ENCODE results near the gene RPS6KA5.

The RPS6KA5 gene

DNA sequence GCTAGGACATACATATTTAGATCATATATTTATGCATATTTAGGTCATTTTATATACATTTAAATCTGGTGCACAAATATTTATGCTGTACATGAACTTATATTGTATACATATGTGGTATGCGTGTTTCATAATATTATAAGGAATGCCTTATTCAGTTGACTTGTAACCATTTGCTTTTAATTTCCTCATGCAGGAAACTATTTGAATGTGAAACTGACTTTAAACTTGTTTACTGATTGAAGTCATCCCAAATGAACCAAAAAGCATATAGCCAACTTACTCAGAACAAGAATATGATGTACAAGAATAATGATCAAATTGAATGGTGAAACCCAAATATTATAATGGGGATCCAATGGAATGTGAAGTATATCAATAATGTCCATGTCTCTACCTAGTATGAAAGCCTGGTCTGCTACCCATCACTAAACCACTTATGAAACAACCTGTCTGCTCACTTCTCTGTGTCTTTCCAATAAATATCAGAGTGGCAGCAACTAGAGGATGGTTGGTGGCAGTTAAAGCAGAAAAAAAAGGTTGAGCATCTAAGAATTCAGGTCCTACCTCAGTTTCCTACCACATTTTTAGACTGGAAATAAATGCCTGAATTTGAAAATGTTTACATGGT, 38.3 kb downstream of the RPS6KA5 start:
- no peak for DNase-seq

DNA sequence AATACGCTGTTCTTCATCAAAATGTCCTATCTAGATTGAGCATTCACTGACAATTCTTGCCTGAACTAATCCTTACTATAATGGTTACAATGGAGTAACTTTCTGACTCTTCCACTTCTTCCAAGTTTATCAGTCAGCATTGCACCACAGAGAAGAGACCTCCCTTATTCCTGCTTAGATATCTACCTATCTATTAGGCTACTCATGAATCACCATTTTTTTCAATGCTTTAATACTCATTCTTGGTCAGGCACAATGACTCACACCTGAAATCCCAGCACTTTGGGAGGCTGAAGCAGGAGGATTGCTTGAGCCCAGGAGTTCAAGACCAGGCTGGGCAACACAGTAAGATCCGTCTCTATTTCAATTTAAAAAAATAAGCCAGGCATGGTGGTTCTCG, 39.3 kb downstream of the RPS6KA5 start:
- DNase-seq: no peak

DNA sequence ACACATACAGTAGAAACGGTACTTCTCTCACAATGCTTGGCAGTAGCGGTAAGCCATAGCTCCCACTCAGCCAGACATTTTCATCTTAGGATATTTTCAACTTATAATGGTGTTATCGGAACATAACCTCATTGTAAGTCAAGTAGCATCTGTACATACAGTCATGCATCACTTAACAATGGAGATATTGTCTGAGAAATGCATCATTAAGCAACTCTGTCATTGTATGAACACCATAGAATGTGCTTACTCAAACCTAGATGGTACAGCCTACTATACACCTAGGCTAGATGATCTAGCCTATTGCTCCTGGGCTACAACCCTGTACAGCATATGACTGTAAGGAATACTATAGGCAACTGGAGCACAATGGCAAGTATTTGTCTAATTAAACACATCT, 40.8 kb downstream of the RPS6KA5 start:
- no peak for DNase-seq

DNA sequence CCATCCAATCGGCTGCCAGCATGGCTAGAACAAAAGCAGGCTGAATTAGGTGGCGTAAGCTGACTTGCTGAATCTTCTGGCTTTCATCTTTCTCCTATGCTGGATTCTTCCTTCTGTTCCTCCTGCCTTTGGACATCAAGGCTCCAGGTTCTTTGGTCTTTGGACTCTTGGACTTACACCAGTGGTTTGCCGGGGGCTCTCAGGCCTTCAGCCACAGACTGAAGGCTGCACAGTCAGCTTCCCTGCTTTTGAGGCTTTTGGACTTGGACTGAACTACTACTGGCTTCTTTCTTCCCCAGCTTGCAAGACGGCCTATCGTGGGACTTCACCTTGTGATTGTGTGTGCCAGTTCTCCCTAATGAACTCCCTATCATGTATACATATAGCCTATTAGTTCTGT, 42.0 kb downstream of the RPS6KA5 start:
- no peak for DNase-seq

DNA sequence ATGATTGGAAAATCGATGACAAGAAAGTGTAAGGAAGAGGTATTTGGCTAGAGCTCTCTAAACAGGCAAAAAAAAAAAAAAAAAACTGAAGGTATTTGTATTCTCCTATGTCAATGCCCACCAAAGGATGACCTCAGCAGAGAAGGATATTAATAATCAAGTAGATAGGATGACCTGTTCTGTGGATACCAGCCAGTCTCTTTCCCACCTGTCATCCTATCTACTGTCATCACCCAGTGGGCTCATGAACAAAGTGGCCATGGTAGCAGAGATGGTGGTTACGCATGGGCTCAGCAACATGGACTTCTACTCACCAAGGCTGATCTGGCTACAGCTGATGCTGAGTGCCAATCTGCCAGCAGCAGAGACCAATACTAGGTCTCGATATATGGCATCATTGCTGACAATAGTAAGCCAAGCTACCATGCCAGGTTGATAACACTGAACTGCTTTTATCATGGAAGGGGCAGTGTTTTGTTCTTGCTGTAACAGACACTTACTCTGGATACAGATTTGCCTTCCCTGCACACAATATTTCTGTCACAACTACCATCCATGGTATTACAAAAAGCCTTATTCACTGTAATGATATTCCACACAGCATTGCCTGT, 43.5 kb downstream of the RPS6KA5 start:
- no peak for DNase-seq

DNA sequence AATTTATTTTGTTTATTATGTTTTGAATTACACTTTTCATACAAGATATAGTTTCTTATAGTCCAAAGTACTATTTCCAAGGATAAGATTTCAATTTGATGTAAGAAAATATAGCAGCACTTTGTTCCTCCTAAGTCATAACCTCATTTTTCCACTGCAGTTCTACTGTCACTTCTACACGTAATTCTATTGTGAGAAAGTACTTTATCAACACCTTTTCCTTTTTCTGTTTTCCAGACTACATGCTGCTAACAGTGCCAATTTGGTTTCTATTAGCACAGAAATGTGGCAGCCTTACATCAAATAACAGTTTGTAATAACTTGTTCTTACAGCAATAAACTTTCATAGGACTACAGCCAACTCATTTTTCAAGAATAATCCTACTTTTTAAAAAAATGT, 45.0 kb downstream of the RPS6KA5 start:
- DNase-seq: no peak

DNA sequence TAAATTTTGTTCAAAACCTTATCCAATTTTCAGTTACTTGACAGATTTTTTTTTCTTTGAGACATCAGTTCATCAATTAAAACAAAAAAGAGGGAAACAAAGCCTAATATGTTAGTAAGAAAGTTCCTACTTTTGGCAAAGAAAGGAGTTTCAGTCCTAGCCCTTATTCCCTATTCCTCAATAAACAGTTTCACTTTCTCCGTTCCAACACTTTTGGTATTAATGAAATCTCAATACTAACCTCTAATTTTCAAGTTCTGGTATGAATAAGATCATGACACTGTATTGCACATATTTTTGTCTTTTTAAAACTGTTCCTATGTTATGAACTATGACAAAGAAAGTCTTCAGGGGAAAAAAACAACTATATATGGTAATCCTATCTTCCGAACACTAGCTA, 48.4 kb downstream of the RPS6KA5 start:
- DNase-seq: no peak

DNA sequence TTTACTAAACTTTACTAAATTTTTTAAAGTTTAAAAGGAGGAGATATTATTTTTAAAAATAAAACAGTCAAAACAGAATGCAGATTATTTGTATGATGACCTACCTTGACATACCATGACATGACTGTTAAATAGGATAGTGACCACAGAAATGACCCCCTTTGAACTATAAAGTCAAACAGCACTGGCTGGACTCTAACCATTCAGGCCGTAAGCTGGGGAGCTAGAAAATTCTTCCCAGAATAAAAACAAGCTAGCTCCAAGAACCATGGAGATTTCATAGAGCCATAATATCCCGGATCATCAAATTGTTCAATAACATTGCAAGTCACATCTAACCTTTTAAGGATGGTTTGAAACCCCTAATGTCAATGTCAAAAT, 50.3 kb downstream of the RPS6KA5 start:
- no peak for DNase-seq

DNA sequence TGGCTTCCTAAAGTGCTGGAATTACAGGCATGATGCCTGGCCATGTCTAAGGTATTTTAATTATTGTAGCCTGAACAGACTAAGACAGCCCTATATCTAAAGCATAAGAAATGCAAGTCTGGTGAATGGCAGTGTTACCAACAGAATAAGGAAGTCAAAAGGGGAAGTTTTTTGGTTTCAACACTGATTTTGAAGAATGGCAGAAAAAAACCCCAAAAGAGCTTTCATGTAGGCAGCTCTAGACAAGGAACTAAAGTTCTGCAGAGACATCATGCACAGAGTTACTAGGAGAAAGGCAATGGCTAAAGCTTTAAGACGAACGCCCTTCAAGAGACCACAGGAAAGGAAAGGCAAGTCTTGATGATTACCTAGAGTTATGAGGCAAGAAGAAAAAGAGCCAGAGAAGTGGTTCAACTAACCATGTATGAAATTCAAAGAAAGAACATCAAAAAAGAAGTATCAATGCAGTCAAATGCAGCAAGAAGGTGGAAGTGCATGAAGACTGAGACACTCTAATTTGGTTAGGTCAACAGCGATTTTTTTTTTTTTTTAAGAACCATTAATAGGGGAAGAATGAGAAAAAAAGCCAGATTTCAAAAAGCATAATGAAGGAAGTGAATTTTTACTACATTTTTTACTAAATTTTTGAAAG, 50.8 kb downstream of the RPS6KA5 start:
- no peak for DNase-seq

DNA sequence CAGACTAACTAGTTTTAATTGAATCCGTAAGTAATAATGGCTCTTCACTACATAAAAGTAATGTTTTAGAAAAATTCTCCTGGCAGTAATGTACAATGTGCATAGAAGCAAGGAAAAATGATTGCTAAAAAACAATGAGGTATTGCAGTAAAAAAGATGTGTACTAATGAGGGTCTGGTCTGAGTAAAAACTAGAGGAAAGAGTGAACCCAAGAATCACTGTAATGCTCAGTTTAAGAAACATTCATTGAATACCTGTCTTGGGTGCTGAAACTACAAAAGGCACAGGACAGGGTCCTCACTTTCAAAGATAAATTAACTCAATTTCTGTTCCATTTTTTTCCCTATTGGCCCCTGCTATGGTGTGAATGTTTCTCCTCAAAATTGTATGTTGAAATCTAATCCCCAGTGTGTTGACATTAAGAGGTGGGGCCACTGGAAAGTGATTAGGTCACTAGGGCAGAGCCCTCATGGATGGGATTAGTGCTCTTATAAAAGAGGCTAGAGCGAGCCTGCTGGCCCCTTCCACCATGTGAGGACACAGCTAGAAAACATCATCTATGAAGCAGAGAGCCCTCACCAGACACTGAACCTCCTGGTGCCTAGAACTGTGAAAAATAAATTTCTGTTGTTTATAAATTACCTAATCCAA, 51.6 kb downstream of the RPS6KA5 start:
- DNase-seq: no peak

DNA sequence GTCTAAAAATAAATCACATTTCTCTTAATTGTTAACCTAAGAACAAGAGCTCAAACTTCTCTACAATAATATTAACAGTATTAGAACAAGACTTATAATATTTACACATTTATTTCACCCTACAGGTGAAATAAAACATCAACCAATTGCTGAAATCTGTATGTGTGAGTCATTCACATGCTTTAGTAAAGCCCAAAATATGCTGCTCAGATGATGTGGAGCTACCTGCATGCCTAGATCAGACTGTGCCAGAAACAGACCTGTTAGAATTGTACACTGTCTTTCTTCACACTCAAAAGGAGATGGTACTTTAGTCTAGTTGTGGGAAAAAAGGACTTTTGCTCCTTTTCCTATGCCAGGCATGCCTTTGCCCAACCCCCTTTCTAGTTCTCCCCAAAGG, 54.7 kb downstream of the RPS6KA5 start:
- no peak for DNase-seq

DNA sequence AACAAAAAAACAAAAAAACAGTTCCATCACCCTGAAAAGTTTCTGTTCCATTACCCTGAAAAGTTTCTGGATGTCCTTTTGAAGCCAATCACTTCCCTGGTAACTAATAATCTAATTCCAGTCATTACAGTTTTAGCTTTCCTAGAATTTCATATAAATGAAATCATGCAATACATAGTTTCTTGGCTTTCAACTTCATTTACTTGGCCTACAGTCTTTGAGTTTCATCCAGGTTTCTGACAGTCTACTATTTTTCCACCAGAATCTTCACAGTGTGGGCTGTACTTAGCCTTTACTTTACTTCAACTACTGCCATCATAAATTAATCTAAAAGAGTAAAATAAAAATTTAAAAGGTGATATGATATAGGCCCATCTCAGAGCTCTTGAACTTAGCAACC, 55.5 kb downstream of the RPS6KA5 start:
- no peak for DNase-seq

DNA sequence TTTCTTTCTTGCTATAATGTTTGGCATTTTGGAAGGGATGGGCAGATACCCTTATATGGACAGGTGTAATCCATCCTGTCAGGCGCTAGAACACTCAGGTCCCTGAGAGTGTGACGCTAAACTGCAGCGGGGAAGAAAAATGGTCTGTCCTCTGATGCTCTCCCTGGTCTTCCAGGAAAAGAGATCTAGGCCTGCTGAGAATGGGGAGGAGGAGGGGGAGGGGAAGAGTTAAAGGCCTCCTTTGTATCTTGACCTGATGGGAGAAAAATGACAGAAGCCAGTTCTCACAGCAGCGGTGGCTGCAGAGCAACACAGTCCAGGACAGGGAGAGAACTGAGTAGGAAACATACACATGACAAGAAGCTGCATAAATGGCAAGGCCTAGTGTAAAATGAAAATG, 61.1 kb downstream of the RPS6KA5 start:
- no peak for DNase-seq

DNA sequence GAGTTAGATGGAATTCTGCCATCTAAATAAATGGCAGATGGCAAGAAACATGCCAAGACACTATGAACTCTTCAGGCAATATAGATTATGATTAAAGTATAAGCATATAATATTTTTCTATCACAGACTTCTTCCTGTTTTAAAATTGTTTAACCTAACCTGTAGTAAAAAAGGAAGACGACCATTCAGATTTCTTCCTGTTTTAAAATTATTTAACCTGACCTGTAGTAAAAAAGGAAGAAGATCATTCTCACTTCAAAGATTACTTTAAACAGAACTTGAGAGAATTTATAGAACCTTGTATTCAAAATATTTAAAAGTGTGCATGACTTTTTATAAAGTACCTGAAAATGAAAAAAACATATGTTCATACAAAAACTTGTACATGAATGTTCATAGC, 63.5 kb downstream of the RPS6KA5 start:
- DNase-seq: no peak

DNA sequence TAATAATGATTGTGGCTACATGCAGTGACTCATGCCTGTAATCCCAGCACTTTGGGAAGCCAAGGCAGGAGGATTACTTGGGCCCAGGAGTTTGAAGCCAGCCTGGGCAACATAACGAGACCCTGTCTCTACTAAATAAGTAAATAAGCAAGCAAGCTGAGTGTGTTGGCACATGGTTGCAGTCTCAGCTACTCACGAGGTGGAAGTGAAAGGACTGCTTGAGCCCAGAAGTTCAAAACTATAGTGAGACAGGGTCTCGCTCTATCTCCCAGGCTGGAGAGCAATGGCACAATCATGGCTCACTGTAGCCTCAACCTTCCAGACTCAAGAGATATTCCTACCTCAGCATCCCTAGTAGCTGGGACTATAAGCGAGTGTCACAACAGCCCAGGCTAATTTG, 64.7 kb downstream of the RPS6KA5 start:
- DNase-seq: no peak

DNA sequence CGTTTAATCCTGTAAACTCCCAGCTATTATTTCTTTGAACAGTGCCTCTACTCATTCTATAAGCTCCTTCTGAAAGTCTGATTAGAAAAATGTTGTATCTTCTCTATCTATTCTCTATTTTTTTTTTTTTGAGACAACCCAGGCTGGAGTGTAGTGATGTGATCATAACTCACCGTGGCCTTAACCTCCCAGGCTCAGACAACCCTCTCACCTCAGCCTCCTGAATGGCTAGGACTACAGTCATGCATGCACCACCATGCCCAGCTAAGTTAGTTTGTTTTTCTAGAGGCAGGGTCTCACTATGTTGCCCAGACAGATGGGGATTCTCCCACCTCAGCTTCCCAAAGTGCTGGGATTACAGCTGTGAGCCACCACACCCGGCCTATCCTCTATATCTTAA, 66.6 kb downstream of the RPS6KA5 start:
- no peak for DNase-seq

DNA sequence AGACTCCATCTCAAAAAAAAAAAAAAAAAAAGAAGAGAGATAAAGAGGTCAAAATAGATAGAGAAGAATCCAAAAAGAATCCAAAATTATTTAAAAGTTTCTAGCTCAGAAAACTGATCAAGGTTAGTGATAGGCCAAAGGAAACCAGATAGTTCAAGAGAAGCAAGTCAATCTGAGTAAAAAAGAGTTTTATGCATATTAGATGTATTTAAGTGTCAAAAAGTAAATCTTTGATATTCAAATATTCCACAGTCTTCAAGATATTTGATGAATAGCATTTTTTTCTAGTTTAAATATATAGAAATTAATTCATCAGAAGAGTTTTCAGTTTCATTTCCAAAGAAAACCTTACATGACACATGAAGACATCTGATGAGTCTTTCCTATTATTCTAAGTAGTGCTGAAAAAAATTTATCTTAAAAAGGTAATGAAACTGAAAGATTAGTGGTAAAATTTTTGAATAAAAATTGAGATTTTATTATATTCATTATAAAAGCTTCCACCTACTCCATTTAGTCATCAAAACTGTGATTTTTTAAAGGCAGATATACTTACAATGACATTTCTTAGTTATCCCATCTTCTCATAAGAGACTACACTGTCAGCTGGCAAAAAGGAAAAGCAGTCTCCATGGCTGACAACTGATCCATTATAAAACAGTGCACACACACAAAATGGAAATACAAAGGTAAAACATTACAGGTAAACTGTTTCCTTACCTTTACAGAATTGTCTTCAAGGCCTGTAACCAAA, 68.6 kb downstream of the RPS6KA5 start:
- DNase-seq: no peak

DNA sequence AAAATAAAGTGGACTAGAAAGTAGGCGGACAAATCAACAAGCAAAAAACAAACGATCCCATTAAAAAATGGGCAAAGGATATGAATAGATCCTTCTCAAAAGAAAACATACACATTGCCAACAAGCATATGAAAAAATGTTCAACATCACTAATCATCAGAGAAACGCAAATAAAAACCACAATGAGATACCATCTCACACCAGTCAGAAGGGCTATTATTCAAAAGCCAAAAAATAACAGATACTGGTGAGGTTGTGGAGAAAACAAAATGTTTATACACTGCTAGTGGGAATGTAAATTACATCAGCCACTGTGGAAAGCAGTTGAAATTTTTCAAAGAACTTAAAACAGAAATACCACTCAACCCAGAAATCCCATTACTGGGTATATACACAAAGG, 70.3 kb downstream of the RPS6KA5 start:
- no peak for DNase-seq

DNA sequence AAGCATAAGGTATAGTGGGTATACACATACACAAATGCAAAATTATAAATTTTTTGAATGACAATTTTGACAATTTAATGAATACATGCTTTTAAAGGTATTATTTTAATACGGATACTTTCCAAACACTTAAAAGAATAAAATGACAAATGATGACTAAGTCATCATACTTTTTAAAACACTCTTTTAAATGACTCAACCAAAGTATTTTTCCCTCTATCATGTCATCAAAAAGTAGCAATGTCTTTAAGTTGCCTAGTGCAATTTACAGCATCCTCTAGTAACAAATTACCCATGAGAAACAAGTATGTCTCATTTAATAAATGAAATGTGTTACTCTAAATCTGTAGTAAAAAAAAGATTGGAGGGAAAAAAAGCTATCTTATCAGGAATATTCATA, 73.3 kb downstream of the RPS6KA5 start:
- DNase-seq: no peak

DNA sequence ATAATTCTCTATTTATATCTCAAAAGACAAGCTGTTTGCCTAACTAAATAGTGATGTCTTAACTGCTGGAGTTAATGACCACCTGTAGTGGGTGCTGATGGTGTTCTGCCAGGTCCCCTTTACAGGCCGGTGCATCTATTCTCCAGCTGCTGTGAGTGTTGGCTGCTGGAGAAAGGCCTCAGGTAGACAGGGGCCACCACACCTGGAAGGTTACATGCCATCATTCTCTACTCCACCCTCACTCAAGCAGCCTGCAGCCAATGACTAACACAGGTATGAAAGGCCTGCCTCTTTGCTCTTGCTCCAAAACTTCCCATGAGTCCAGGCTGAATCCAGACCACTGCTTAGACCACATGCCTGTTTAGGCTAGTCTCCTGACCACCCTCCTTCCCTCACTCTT, 73.9 kb downstream of the RPS6KA5 start:
- DNase-seq: no peak

DNA sequence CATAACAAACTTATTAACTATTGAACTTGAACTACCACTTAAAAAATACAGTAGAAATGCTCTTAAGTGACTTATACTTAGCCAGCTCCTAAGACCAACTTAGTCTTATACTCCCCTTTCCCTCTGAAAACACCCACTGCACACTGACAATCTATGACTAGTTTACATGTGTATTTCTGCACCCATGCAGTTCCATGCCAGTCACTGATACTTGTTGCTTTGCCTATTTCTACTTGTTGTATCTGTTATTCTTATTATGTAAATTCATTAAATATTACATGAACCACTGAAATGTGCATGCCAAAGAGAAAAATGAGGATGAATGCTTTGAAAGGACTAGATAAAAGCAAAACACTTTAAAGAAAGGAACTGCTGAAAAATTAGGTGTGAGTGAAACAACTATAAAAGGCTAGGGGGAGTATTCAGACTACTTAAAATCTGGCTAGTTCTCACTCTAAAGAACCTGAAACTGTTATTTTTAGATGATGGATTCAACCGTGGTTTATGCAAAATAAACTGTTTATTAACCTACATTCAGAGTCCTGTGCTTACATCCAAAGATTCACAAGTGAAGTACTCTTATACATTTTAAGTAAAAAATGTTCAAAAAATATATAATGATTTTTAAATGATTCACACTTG, 74.7 kb downstream of the RPS6KA5 start:
- no peak for DNase-seq

DNA sequence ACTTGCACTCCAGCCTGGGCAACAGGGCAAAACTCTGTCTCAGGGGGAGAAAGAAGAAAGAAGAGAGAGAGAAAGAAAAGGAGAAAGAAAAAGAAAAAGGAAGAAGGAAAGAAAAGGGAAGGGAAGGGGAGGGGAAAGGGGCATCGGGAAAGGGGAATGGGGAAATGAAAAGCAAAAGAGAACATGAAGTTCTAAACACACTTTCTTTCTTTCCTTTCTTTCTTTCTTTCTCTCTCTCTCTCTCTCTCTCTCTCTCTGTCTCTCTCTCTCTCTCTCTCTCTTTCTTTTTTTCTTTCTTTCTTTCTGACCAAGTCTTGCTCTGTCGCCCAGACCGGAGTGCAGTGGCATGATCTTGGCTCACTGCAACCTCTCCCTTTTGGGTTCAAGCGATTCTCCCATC, 76.9 kb downstream of the RPS6KA5 start:
- DNase-seq: no peak

DNA sequence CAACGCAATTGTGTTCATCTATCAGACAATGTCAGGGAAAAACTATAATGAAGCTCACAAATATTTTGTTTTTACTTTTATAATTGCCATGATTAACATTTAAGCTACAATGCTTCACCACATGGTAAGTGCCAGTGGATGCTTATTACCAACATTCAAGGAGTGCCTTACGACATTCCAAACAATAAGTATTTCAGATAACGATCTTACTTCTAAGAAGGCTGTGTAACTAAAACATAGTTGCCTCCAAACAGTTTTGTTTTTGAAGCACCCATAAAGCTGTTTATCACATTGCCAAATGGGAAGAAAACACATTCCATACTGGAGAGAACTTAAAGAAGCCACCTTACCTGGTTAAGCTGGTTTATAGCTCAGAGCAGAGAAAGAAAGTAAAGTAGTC, 78.8 kb downstream of the RPS6KA5 start:
- DNase-seq: no peak
